Ishikawa (cell line): ENCODE data around the gene RTN4R.

Source experiments
- CEBPB ChIP-seq: IDR thresholded peaks from 2 replicates; pipeline ENCODE4 v1.6.1; 2012
- CREB1 ChIP-seq: IDR thresholded peaks from 2 replicates; pipeline ENCODE4 v1.6.1; 2012; ENCODE audit warnings: low read depth
- EGR1 ChIP-seq: IDR thresholded peaks from 2 replicates; pipeline ENCODE4 v1.6.1; 2012
- EP300 ChIP-seq: IDR thresholded peaks from 2 replicates; pipeline ENCODE4 v1.6.1; 2012; ENCODE audit warnings: borderline replicate concordance
- FOXM1 ChIP-seq: IDR thresholded peaks from 2 replicates; pipeline ENCODE4 v1.6.1; 2012; ENCODE audit warnings: low read depth, borderline replicate concordance
- NFIC ChIP-seq: IDR thresholded peaks from 2 replicates; pipeline ENCODE4 v1.6.1; 2012
- RAD21 ChIP-seq: IDR thresholded peaks from 2 replicates; pipeline ENCODE4 v1.6.1; 2012; ENCODE audit warnings: low read depth
- TAF1 ChIP-seq: IDR thresholded peaks from 2 replicates; pipeline ENCODE4 v1.6.1; 2012; ENCODE audit warnings: low read depth, mild to moderate bottlenecking
- TCF12 ChIP-seq: IDR thresholded peaks from 2 replicates; pipeline ENCODE4 v1.6.1; 2012; ENCODE audit warnings: low read depth
- TEAD4 ChIP-seq: IDR thresholded peaks from 2 replicates; pipeline ENCODE4 v1.6.1; 2012
- YY1 ChIP-seq: IDR thresholded peaks from 2 replicates; pipeline ENCODE4 v1.6.1; 2012; ENCODE audit warnings: low read depth
- ZBTB7A ChIP-seq: IDR thresholded peaks from 2 replicates; pipeline ENCODE4 v1.6.1; 2012; ENCODE audit warnings: low read depth
- TF ChIP-seq, protein P1 (sequence below): IDR thresholded peaks from 2 replicates; pipeline ENCODE4 v1.6.1; 2012; ENCODE audit warnings: low read depth, mild to moderate bottlenecking
- TF ChIP-seq, protein P2 (sequence below): IDR thresholded peaks from 2 replicates; pipeline ENCODE4 v1.6.1; 2012
- TF ChIP-seq, protein P3 (sequence below): IDR thresholded peaks from 2 replicates; pipeline ENCODE4 v1.6.1; 2012

The RTN4R gene

DNA sequence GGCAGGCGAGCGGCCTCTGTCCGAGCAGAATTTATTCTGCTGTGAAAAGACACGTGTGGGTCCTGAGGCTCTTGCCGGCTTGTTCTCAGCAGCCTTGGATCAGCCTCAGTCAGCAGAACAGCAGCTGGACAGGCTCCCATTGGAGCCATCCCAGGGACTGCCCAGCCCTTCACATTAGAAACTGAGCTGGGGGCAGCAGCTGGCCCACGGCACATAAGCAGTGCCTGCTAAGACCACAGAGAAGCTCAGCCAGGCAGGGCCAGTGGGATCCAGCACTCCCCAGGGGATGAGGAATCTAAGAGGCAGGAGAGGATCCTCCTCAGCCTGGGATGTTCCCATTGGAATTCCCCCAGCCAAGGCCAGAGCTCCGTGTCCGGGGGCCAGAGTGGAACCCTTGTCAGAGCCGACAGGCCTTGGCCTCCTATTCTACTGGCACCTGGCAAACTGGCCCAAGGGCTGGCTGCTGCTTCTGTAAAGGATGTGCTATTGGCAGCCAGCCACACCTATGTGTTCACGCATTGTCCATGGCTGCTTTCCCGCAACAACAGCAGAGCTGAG lies 18.2 kb downstream of the RTN4R start:
- TF ChIP-seq TAF1 (no peak), CEBPB (no peak), ZBTB7A (no peak), NFIC (no peak), EGR1 (no peak), TEAD4 (no peak), EP300 (no peak), RAD21 (no peak), TCF12 (no peak), FOXM1 (no peak), CREB1 (no peak), YY1 (no peak)
- TF ChIP-seq, protein P1, sequence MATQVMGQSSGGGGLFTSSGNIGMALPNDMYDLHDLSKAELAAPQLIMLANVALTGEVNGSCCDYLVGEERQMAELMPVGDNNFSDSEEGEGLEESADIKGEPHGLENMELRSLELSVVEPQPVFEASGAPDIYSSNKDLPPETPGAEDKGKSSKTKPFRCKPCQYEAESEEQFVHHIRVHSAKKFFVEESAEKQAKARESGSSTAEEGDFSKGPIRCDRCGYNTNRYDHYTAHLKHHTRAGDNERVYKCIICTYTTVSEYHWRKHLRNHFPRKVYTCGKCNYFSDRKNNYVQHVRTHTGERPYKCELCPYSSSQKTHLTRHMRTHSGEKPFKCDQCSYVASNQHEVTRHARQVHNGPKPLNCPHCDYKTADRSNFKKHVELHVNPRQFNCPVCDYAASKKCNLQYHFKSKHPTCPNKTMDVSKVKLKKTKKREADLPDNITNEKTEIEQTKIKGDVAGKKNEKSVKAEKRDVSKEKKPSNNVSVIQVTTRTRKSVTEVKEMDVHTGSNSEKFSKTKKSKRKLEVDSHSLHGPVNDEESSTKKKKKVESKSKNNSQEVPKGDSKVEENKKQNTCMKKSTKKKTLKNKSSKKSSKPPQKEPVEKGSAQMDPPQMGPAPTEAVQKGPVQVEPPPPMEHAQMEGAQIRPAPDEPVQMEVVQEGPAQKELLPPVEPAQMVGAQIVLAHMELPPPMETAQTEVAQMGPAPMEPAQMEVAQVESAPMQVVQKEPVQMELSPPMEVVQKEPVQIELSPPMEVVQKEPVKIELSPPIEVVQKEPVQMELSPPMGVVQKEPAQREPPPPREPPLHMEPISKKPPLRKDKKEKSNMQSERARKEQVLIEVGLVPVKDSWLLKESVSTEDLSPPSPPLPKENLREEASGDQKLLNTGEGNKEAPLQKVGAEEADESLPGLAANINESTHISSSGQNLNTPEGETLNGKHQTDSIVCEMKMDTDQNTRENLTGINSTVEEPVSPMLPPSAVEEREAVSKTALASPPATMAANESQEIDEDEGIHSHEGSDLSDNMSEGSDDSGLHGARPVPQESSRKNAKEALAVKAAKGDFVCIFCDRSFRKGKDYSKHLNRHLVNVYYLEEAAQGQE, result no peak
- TF ChIP-seq, protein P2, sequence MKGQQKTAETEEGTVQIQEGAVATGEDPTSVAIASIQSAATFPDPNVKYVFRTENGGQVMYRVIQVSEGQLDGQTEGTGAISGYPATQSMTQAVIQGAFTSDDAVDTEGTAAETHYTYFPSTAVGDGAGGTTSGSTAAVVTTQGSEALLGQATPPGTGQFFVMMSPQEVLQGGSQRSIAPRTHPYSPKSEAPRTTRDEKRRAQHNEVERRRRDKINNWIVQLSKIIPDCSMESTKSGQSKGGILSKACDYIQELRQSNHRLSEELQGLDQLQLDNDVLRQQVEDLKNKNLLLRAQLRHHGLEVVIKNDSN, result no peak
- TF ChIP-seq, protein P3, sequence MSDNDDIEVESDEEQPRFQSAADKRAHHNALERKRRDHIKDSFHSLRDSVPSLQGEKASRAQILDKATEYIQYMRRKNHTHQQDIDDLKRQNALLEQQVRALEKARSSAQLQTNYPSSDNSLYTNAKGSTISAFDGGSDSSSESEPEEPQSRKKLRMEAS, result no peak

- TF ChIP-seq YY1, result no peak
- no peak for TF ChIP-seq EGR1
- TF ChIP-seq TCF12, result no peak
- TF ChIP-seq, protein P2, result no peak
- TF ChIP-seq CEBPB, result no peak
- TF ChIP-seq TEAD4, result no peak
- TF ChIP-seq CREB1, result no peak
- no peak for TF ChIP-seq ZBTB7A
- no peak for TF ChIP-seq EP300
- TF ChIP-seq, protein P3, result no peak
- TF ChIP-seq RAD21, result no peak
- TF ChIP-seq NFIC, result no peak
- TF ChIP-seq, protein P1, result no peak
- TF ChIP-seq TAF1, result no peak
- TF ChIP-seq FOXM1, result no peak
These were observed 19.6 kb downstream of the RTN4R start for GRCh38 chr22:20248461-20248978.

GRCh38 chr22:20247608-20248171 lies 20.4 kb downstream of the RTN4R start:
- TF ChIP-seq, protein P1, result no peak
- no peak for TF ChIP-seq TEAD4

DNA sequence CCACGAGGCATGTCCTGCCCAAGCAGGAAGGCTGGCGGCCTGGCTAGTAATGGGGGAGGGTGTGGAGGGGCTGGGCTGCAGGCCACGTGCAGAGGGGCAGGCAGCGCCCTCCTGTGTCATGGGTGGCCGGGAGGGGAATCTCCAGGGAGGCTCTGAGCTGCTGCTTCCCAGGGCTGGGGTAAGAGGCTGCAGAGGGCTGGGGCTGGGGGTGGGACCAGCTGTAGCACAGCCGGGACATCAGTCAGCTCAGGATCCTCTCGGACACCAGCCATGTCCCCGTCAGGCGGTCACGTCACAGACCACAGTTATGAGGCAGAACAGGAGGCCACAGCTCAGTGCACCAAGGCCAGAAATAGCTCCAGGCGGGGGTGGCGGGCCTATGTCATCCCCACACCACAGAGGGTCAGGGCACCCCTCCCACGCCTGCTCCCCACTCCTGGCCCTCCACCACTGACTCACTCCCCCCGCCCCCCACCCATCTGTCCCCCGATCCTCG lies 21.1 kb downstream of the RTN4R start:
- TF ChIP-seq, protein P1, result no peak
- TF ChIP-seq RAD21, result no peak
- no peak for TF ChIP-seq CEBPB
- TF ChIP-seq, protein P3, result no peak
- TF ChIP-seq CREB1, result no peak
